T-helper 1 cell treated with Interleukin-12 subunit alpha and Interleukin-12 subunit beta and Interleukin-4 antibody, amounts not matched to agents 30 μg/mL and 1 μg/mL, for 36 hours (primary cell): ENCODE measurements around the gene BMP4.
A peak's percentile ranks its signal among the peaks of the same experiment; 100 is the strongest.
"Not testable (repeated sequence)": the region's sequence is repeated elsewhere in the genome, so short reads cannot be mapped to it uniquely, and the experiment has no call there.

Source experiments
- H3K27ac Mint-ChIP-seq: one replicate; pipeline ENCODE4 v1.8.0; 2021; ENCODE audit warnings: mild to moderate bottlenecking, mixed read lengths
- H3K27me3 Mint-ChIP-seq: one replicate; pipeline ENCODE4 v1.8.0; 2021; ENCODE audit warnings: low read depth, mixed read lengths
- H3K36me3 Mint-ChIP-seq: one replicate; pipeline ENCODE4 v1.8.0; 2021; ENCODE audit warnings: low read depth, mixed read lengths
- H3K4me1 Mint-ChIP-seq: one replicate; pipeline ENCODE4 v1.8.0; 2021; ENCODE audit warnings: low read depth, mixed read lengths
- H3K4me3 Mint-ChIP-seq: one replicate; pipeline ENCODE4 v1.8.0; 2021; ENCODE audit warnings: mild to moderate bottlenecking, moderate library complexity, mixed read lengths
- H3K9me3 Mint-ChIP-seq: one replicate; pipeline ENCODE4 v1.8.0; 2021; ENCODE audit warnings: mixed read lengths

The BMP4 gene

GRCh38 chr14:53956427-53957201 lies at the start of gene BMP4:
TSS of gene BMP4 (minus strand) at chr14:53956825. CDS start at chr14:53952222, 4,603 bp downstream.
- H3K4me1 Mint-ChIP-seq = peaks cover 14% of the 10 kb centered on the region
- no peaks in the 10 kb centered on the region for H3K36me3 Mint-ChIP-seq
- no peak within 1 kb of the TSS for H3K27ac Mint-ChIP-seq
- no peaks in the 10 kb centered on the region for H3K9me3 Mint-ChIP-seq
- peak within 1 kb of the TSS; percentile 48 for H3K4me3 Mint-ChIP-seq
- H3K27me3 Mint-ChIP-seq = peaks cover 78% of the 10 kb centered on the region

GRCh38 chr14:54003064-54003463 lies 46.4 kb upstream of the BMP4 start:
- H3K27me3 Mint-ChIP-seq = no peaks in the 10 kb centered on the region

GRCh38 chr14:54002653-54003052 lies 46.0 kb upstream of the BMP4 start:
- Mint-ChIP-seq H3K4me1 (no peaks in the 10 kb centered on the region), H3K4me3 (no peak overlapping the region), H3K36me3 (no peaks in the 10 kb centered on the region), H3K9me3 (peaks cover 12% of the 10 kb centered on the region), H3K27ac (no peak overlapping the region), H3K27me3 (no peaks in the 10 kb centered on the region)

More at GRCh38 chr14:54003064-54003463, 46.4 kb upstream of the BMP4 start:
- Mint-ChIP-seq H3K4me3 (no peak overlapping the region), H3K9me3 (peaks cover 12% of the 10 kb centered on the region), H3K27ac (no peak overlapping the region), H3K4me1 (no peaks in the 10 kb centered on the region), H3K36me3 (no peaks in the 10 kb centered on the region)

- Mint-ChIP-seq H3K9me3 (peaks cover 6% of the 10 kb centered on the region), H3K4me1 (no peaks in the 10 kb centered on the region), H3K4me3 (no peak overlapping the region), H3K27ac (no peak overlapping the region), H3K27me3 (no peaks in the 10 kb centered on the region), H3K36me3 (no peaks in the 10 kb centered on the region)
Measured at GRCh38 chr14:54001189-54001878, 44.7 kb upstream of the BMP4 start.

- H3K27me3 Mint-ChIP-seq = no peaks in the 10 kb centered on the region
- H3K9me3 Mint-ChIP-seq = no peaks in the 10 kb centered on the region
- H3K4me3 Mint-ChIP-seq = no peak overlapping the region
- H3K4me1 Mint-ChIP-seq = no peaks in the 10 kb centered on the region
- no peaks in the 10 kb centered on the region for H3K36me3 Mint-ChIP-seq
- H3K27ac Mint-ChIP-seq = no peak overlapping the region
Measured at GRCh38 chr14:54000341-54000811, 43.8 kb upstream of the BMP4 start.

GRCh38 chr14:53999061-53999488 lies 42.5 kb upstream of the BMP4 start:
- Mint-ChIP-seq H3K4me1 (no peaks in the 10 kb centered on the region), H3K27me3 (no peaks in the 10 kb centered on the region)

GRCh38 chr14:53996041-53996440 lies 39.4 kb upstream of the BMP4 start:
- no peaks in the 10 kb centered on the region for H3K4me1 Mint-ChIP-seq

More at GRCh38 chr14:53999061-53999488, 42.5 kb upstream of the BMP4 start:
- no peak overlapping the region for H3K4me3 Mint-ChIP-seq
- H3K27ac Mint-ChIP-seq = no peak overlapping the region
- no peaks in the 10 kb centered on the region for H3K36me3 Mint-ChIP-seq
- no peaks in the 10 kb centered on the region for H3K9me3 Mint-ChIP-seq

GRCh38 chr14:53993920-53994607 lies 37.4 kb upstream of the BMP4 start:
- no peaks in the 10 kb centered on the region for H3K4me1 Mint-ChIP-seq
- no peaks in the 10 kb centered on the region for H3K9me3 Mint-ChIP-seq
- H3K4me3 Mint-ChIP-seq = no peak overlapping the region
- no peak overlapping the region for H3K27ac Mint-ChIP-seq
- no peaks in the 10 kb centered on the region for H3K36me3 Mint-ChIP-seq
- no peaks in the 10 kb centered on the region for H3K27me3 Mint-ChIP-seq

More at GRCh38 chr14:53996041-53996440, 39.4 kb upstream of the BMP4 start:
- no peaks in the 10 kb centered on the region for H3K27me3 Mint-ChIP-seq
- no peak overlapping the region for H3K27ac Mint-ChIP-seq
- no peaks in the 10 kb centered on the region for H3K36me3 Mint-ChIP-seq
- no peak overlapping the region for H3K4me3 Mint-ChIP-seq
- H3K9me3 Mint-ChIP-seq = no peaks in the 10 kb centered on the region

GRCh38 chr14:53990978-53991377 lies 34.4 kb upstream of the BMP4 start:
- no peaks in the 10 kb centered on the region for H3K27me3 Mint-ChIP-seq
- H3K4me3 Mint-ChIP-seq = no peak overlapping the region
- H3K4me1 Mint-ChIP-seq = no peaks in the 10 kb centered on the region

GRCh38 chr14:53986718-53987117 lies 30.1 kb upstream of the BMP4 start:
- not testable (repeated sequence) for H3K27ac Mint-ChIP-seq, H3K4me3 Mint-ChIP-seq, H3K36me3 Mint-ChIP-seq, H3K4me1 Mint-ChIP-seq, H3K27me3 Mint-ChIP-seq
- peaks cover 15% of the 10 kb centered on the region for H3K9me3 Mint-ChIP-seq

More at GRCh38 chr14:53990978-53991377, 34.4 kb upstream of the BMP4 start:
- H3K27ac Mint-ChIP-seq = no peak overlapping the region
- H3K9me3 Mint-ChIP-seq = no peaks in the 10 kb centered on the region
- H3K36me3 Mint-ChIP-seq = no peaks in the 10 kb centered on the region

GRCh38 chr14:53984958-53985357 lies 28.3 kb upstream of the BMP4 start:
- not testable (repeated sequence) for H3K4me1 Mint-ChIP-seq, H3K36me3 Mint-ChIP-seq, H3K27ac Mint-ChIP-seq, H3K27me3 Mint-ChIP-seq, H3K4me3 Mint-ChIP-seq
- H3K9me3 Mint-ChIP-seq = peaks cover 15% of the 10 kb centered on the region

- Mint-ChIP-seq H3K27ac (no peak overlapping the region), H3K4me3 (no peak overlapping the region), H3K27me3 (no peaks in the 10 kb centered on the region), H3K9me3 (peaks cover 15% of the 10 kb centered on the region), H3K4me1 (no peaks in the 10 kb centered on the region), H3K36me3 (no peaks in the 10 kb centered on the region)
Measured at GRCh38 chr14:53983112-53983511, 26.5 kb upstream of the BMP4 start.

- Mint-ChIP-seq H3K36me3 (no peaks in the 10 kb centered on the region), H3K4me1 (no peaks in the 10 kb centered on the region), H3K9me3 (peaks cover 15% of the 10 kb centered on the region), H3K27me3 (no peaks in the 10 kb centered on the region), H3K27ac (no peak overlapping the region), H3K4me3 (no peak overlapping the region)
Measured at GRCh38 chr14:53982546-53982945, 25.9 kb upstream of the BMP4 start.

- Mint-ChIP-seq H3K36me3 (no peaks in the 10 kb centered on the region), H3K9me3 (peaks cover 11% of the 10 kb centered on the region), H3K4me3 (no peak overlapping the region), H3K4me1 (no peaks in the 10 kb centered on the region), H3K27ac (no peak overlapping the region), H3K27me3 (no peaks in the 10 kb centered on the region)
Measured at GRCh38 chr14:53979747-53980642, 23.4 kb upstream of the BMP4 start.
